Right atrium auricular region (tissue), 2 donors: ENCODE data around the gene ZNF784. TPM values are rescaled to one million over a fixed set of nuclear protein-coding genes. Genes with fewer than 3 reads are reported as not detected.
A peak's percentile ranks its signal among the peaks of the same experiment; 100 is the strongest.

ENCODE experiments used
- DNase-seq: peaks from one replicate; pipeline ENCODE4 v3.0.0-alpha.2; 2019; ENCODE audit warnings: low spot score
- H3K27ac ChIP-seq, 2 donors: fragments of 200-600 bp; sonication (generic); 1 replicate in 1 of 2; 2 replicates in 1 of 2; pipeline ENCODE4 v1.5.1; 2016 to 2019
- H3K27me3 ChIP-seq, 2 donors: fragments of 200-600 bp; sonication (generic); one replicate each; pipeline versions ENCODE4 v1.5.1 to v1.6.0; 2017 to 2019
- H3K36me3 ChIP-seq: fragments of 200-600 bp; sonication (generic); one replicate; pipeline ENCODE4 v1.5.1; 2016
- H3K4me1 ChIP-seq, 2 donors: fragments of 200-600 bp; sonication (generic); one replicate each; pipeline versions ENCODE4 v1.5.1 to v1.6.0; 2017 to 2019
- H3K4me3 ChIP-seq, 2 donors: fragments of 200-600 bp; sonication (generic); 1 replicate in 1 of 2; 2 replicates in 1 of 2; pipeline ENCODE4 v1.5.1; 2017 to 2019; ENCODE audit warnings: mild to moderate bottlenecking in 1 of 2, moderate library complexity in 1 of 2
- H3K9me3 ChIP-seq, 2 donors: fragments of 200-600 bp; sonication (generic); one replicate each; pipeline ENCODE4 v1.5.1; 2019
- CTCF ChIP-seq, 2 donors: fragments of 200-600 bp; sonication (generic); IDR thresholded peaks; one replicate each; pipeline ENCODE4 v1.5.1; 2019; ENCODE audit warnings: antibody characterized with exemption in 2 of 2
- total RNA-seq, 2 donors: library from RNA; depleted of rRNA; stranded (reverse); fragments of >200 nt; gene quantifications; one replicate each; pipeline ENCODE4 v1.1.0, GENCODE V29; 2016

Gene ZNF784
- total RNA-seq, result 10 to 100 TPM in 1 of 2 donors, 1 to 10 TPM in 1; 7.8 to 10.6 TPM

DNA sequence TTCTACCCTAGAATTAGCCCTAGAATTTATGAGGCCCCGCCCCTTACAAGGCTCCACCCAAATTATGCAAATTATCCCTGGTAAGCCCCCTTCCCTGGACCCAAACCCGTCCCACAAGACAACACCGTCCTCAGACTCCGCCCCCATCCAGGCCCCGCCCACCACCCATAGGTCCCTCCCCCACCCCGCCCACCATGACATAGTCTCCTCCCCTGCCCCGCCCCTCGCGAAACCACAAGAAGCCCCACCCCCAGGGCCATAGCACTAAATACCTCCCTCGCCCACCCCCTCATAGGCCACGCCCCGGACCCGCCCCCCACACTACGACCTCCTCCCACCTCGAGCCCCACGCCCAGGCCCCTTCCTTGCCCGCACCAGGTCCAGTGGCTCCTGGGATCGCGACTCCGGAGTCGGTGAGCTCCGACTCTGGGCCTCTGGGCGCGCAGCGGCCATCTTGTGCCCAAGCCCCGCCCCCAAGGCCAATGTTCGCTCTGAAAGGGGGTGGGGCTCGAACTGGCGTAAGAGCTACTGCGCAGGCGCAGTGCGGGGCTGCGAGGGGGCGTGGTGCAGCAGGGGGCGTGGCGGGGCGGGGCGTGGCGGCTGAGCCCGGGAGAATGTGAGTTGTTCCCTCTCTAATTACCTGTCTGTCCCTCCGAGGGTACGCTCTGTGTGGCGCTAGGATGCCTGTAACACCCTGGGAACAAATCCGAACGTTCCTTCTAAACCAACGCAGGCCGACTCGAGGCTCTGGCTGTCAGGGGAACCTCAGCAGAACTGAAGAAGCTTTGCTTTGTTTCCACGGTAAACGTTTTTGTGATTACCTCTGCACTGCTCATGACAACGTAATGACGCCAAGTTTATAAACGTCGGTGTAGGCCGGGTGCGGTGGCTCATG is at the start of gene ZNF784:
TSS of gene ZNF784 (minus strand) at position 458 of the 895 bp plus-strand sequence. CDS start at position 453, 5 bp downstream.
- DNase-seq, result peak; percentile 93
- peak within 1 kb of the TSS; percentile 69 to 75 for H3K4me3 ChIP-seq
- peak within 1 kb of the TSS; percentile 97 to 99 for H3K27ac ChIP-seq
- H3K4me1 ChIP-seq, result peaks cover 0 to 22% of the 10 kb centered on the region in 2 donors
- no peak for TF ChIP-seq CTCF (IDR thresholded peaks at IDR 0.05)
- no peaks in the 10 kb centered on the region for H3K36me3 ChIP-seq
- H3K9me3 ChIP-seq, result no peaks in the 10 kb centered on the region
- H3K27me3 ChIP-seq, result no peaks in the 10 kb centered on the region

GRCh38 chr19:55673889-55674288 is 49.5 kb upstream of the ZNF784 start:
- Histone ChIP-seq H3K27me3 (no peaks in the 10 kb centered on the region), H3K4me3 (no peak overlapping the region), H3K27ac (no peak overlapping the region), H3K9me3 (no peaks in the 10 kb centered on the region), H3K4me1 (peaks cover 0 to 50% of the 10 kb centered on the region in 2 donors), H3K36me3 (peaks cover 40% of the 10 kb centered on the region)
- TF ChIP-seq CTCF (IDR thresholded peaks at IDR 0.05), result no peak
- no peak for DNase-seq

- TF ChIP-seq CTCF (IDR thresholded peaks at IDR 0.05), result no peak
- H3K4me1 ChIP-seq, result peaks cover 0 to 47% of the 10 kb centered on the region in 2 donors
- no peaks in the 10 kb centered on the region for H3K9me3 ChIP-seq
- DNase-seq, result no peak
- no peaks in the 10 kb centered on the region for H3K27me3 ChIP-seq
- H3K4me3 ChIP-seq, result no peak overlapping the region
- H3K36me3 ChIP-seq, result peaks cover 40% of the 10 kb centered on the region
- H3K27ac ChIP-seq, result no peak overlapping the region
These were observed 49.1 kb upstream of the ZNF784 start for GRCh38 chr19:55673465-55673864.

DNA sequence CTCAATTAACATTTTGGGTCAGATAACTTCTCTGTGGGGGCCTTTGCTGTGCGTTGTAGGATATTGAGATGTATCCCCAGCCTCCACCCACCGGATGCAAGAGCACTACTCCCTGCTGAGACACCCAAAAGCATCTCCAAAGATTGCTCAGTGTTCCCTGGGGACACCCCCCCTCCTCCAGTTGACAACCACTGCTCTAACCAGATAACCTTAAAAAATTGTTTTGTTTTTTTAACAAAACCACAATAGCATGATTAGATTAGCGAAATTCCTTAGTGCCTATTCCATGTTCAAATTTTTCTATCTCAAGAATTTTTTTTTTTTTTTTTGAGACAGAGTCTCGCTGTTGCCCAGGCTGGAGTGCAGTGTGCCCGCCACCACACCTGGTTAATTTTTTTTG is 48.1 kb upstream of the ZNF784 start:
- Histone ChIP-seq H3K27me3 (no peaks in the 10 kb centered on the region), H3K27ac (no peak overlapping the region), H3K36me3 (peaks cover 47% of the 10 kb centered on the region), H3K9me3 (no peaks in the 10 kb centered on the region), H3K4me1 (peaks cover 0 to 36% of the 10 kb centered on the region in 2 donors), H3K4me3 (no peak overlapping the region)
- DNase-seq, result no peak
- no peak for TF ChIP-seq CTCF (IDR thresholded peaks at IDR 0.05)

GRCh38 chr19:55671054-55671378 is 46.6 kb upstream of the ZNF784 start:
- Histone ChIP-seq H3K36me3 (peaks cover 61% of the 10 kb centered on the region), H3K4me1 (peaks cover 0 to 22% of the 10 kb centered on the region in 2 donors)
- TF ChIP-seq CTCF (IDR thresholded peaks at IDR 0.05), result no peak

More at GRCh38 chr19:55671054-55671378, 46.6 kb upstream of the ZNF784 start:
- no peak overlapping the region for H3K27ac ChIP-seq
- H3K9me3 ChIP-seq, result no peaks in the 10 kb centered on the region
- no peak overlapping the region for H3K4me3 ChIP-seq
- no peaks in the 10 kb centered on the region for H3K27me3 ChIP-seq
- no peak for DNase-seq
